ENCODE measurements around the gene NDUFAF2.

DNA sequence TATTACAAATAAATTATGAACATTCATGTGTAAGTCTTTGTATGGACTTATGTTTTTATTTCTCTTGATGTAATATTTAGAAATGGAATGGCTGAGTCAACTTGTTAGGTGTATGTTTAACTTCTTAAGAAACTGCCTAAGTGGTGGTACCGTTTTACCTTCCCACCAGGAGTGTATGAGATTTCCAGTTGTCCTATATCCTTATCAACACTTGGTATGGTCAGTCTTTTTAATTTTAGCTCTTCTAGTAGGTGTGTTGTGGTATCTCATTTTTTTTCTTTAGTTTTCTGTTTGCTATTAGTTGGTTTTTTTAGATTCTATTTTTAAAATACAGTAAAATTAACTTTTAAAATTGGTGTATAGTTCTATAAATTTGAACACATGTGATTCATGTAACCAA, 3.7 kb downstream of the NDUFAF2 start:
- TF ChIP-seq CTCF (IDR thresholded peaks at IDR 0.05; ENCODE audit: borderline replicate concordance, extremely low read depth, low read length, poor library complexity, severe bottlenecking) (no peak), EZH2 (IDR thresholded peaks at IDR 0.05; ENCODE audit: borderline replicate concordance, low read depth, low read length, severe bottlenecking) (no peak)
